ENCODE measurements around the gene TEP1.
A peak's percentile ranks its signal among the peaks of the same experiment; 100 is the strongest.

TEP1 gene

GRCh38 chr14:20333494-20333841, 79.8 kb downstream of the TEP1 start:
- DNase-seq, result no peak

GRCh38 chr14:20332788-20333493, 80.4 kb downstream of the TEP1 start, which contains the start of gene CCNB1IP1:
Gene CCNB1IP1, minus strand, starts transcription at chr14:20333279. Its CDS starts 16,756 bp downstream, at chr14:20316523.
- DNase-seq, result peak; percentile 12

GRCh38 chr14:20332431-20332787, 80.9 kb downstream of the TEP1 start:
- no peak for DNase-seq

- DNase-seq, result no peak
Measured at GRCh38 chr14:20331053-20331613, 82.2 kb downstream of the TEP1 start.

DNA sequence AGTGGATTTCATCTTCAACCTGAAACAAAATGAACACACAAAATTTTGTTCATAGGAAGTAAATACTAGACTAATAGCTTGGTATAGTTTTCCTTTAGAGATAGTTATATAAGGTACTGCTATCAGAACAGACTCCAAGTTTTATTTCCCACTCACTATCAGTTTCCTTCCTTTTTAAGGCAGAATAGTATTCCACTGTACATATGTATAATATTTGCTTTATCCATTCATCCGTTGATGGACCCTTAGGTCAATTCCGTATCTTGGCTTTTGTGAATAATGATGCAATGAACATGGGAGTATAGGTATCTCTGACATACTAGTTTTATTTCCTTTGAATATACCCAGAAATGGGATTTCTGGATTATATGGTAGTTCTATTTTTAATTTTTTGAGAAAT, 83.9 kb downstream of the TEP1 start:
- DNase-seq, result no peak

GRCh38 chr14:20328705-20329104, 84.6 kb downstream of the TEP1 start:
- DNase-seq, result no peak

DNA sequence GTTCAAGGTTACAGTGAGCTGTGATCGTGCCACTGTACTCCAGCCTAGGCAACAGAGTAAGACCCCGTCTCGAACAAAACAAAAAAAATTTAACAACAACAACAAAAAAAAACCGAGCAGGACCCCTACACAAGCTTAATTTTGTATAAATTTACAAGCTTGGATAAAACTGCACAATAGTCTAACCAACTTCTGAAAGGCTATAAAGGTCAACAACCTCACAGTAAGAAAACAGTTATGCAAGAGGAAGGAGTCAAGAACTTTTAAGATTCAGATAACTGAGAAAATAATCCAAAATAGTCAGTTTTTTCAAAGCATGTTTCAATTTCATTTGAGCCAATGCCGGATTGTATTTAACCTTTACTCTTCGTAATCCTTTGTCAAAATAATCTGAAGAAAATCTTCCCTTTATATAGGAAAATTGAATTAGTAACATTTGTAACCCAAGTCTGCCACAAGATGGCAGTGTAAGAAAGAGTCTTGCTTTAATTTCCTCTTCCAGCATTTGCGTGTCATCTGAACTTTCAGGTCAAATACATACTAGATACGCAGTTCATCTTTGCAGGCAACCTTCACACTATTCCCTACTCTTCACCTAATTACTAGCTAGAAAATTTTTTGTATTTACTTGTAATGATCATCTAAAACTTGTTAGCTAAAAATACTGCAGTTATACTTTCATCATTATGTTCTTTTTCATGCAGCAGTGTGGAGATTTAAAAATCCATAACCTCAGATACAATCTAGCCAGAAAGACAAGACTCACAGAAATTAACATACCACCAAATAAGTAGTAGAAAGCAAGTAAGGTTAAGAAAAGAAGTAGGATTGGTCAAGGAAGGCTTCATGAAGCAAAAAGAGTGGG, 86.1 kb downstream of the TEP1 start:
- no peak for DNase-seq

DNA sequence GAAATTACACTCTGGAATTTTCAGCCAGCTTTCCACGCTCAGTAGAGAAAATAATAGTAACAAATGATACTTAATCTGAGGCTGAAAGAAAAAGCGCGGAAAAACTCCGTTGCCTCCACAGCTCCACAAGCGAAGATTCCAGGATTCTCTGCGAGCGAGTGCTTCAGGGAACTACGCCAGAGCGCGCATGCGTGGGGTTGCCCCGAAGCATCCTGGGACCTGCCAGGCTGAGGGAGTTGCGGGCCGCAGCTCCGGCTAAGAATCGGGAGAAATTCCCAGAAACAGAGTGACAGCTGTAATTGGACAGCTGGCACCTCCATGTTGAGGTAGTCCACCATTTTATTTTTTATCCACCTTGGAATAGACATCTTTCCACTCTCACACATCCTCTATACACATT, 95.6 kb downstream of the TEP1 start:
- no peak for DNase-seq

Data from stimulated activated CD4-positive, alpha-beta T cell treated with anti-CD3 and anti-CD28 coated beads, Interleukin-12 subunit alpha, Interleukin-12 subunit beta, amount 100 ng/mL, for 4 hours (primary cell).